Transverse colon (tissue), 4 donors: ENCODE data around the gene TTC1. TPM values are rescaled to one million over a fixed set of nuclear protein-coding genes. Genes with fewer than 3 reads are reported as not detected.
"Not testable (repeated sequence)": the region's sequence is repeated elsewhere in the genome, so short reads cannot be mapped to it uniquely, and the experiment has no call there.

Experiments
- DNase-seq: peaks from one replicate; pipeline ENCODE4 v3.0.0-alpha.2; 2019
- H3K27ac ChIP-seq, 4 donors: fragments of 200-600 bp; sonication (generic); 2 replicates each; pipeline ENCODE4 v1.5.1; 2016 to 2018; ENCODE audit warnings: inconsistent platforms in 4 of 4
- H3K27me3 ChIP-seq: fragments of 200-600 bp; sonication (generic); 2 replicates; pipeline ENCODE4 v1.5.1; 2017; ENCODE audit warnings: inconsistent platforms
- H3K36me3 ChIP-seq, 4 donors: fragments of 200-600 bp; sonication (generic); 2 replicates each; pipeline ENCODE4 v1.5.1; 2017 to 2019; ENCODE audit warnings: inconsistent platforms in 4 of 4
- H3K4me1 ChIP-seq, 4 donors: fragments of 200-600 bp; sonication (generic); 2 replicates each; pipeline ENCODE4 v1.5.1; 2017 to 2020; ENCODE audit warnings: inconsistent platforms in 4 of 4
- H3K4me3 ChIP-seq, 4 donors: fragments of 200-600 bp; sonication (generic); 1 replicate in 1 of 4; 2 replicates in 3 of 4; pipeline versions ENCODE4 v1.5.1 to v1.6.1; 2017 to 2019; ENCODE audit warnings: inconsistent platforms in 4 of 4
- H3K9me3 ChIP-seq, 2 donors: fragments of 200-600 bp; sonication (generic); 2 replicates each; pipeline ENCODE4 v1.5.1; 2017 to 2019; ENCODE audit warnings: inconsistent platforms in 2 of 2
- EP300 ChIP-seq: sonication (generic); formaldehyde crosslinking; IDR thresholded peaks from one replicate; pipeline ENCODE4 v1.6.1; 2017; ENCODE audit warnings: antibody characterized with exemption, low read depth
- POLR2A ChIP-seq: fragments of 450-650 bp; IDR thresholded peaks from one replicate; pipeline ENCODE4 v1.6.1; 2016; ENCODE audit warnings: antibody characterized with exemption, mild to moderate bottlenecking, moderate library complexity
- POLR2AphosphoS5 ChIP-seq, 3 donors: sonication (generic); formaldehyde crosslinking; IDR thresholded peaks; one replicate each; pipeline ENCODE4 v1.6.1; 2016; ENCODE audit warnings: antibody characterized with exemption in 3 of 3
- WGBS, 2 donors: methylation state at CpG; one replicate each; pipeline ENCODE4 v1.1.5; 2018; ENCODE audit warnings: low coverage in 1 of 2; 5-methylcytosine and 5-hydroxymethylcytosine counted together
- in situ Hi-C, 4 donors: fragments of 200-750 bp; cut with MboI; loops; one replicate each; pipeline versions ENCODE4 v1.15.0 to v1.15.1; 2017; ENCODE audit warnings: low sequenced_read_pairs in 3 of 4, low pct_ligation_motif_present in 1 of 4, low pct_unique_long_range_greater_than_20kb in 1 of 4
- intact Hi-C: fragments of 100-400 bp; cut with DNase I; formaldehyde crosslinking; loops from one replicate; pipeline ENCODE4 v1.15.1; 2023; ENCODE audit warnings: low total_unique reads
- total RNA-seq, 4 donors: library from RNA; depleted of rRNA; stranded (reverse); fragments of >200 nt; gene quantifications; one replicate each; pipeline ENCODE4 v1.1.0, GENCODE V29; 2016
- TF ChIP-seq, protein P1 (sequence below), 5 experiments: fragments of 200-600 bp in 3 of 5; fragments of 450-650 bp in 2 of 5; sonication (generic) in 3 of 5; IDR thresholded peaks; 1 replicate in 2 of 5; 2 replicates in 3 of 5; pipeline ENCODE4 v1.5.1; 2016 to 2017; ENCODE audit warnings: antibody characterized with exemption in 5 of 5, inconsistent platforms in 3 of 5, mild to moderate bottlenecking in 2 of 5, moderate library complexity in 1 of 5

Gene TTC1
- total RNA-seq, 4 donors from 2014 or later, result 5.8 to 42.2 (median 24.8) TPM

DNA sequence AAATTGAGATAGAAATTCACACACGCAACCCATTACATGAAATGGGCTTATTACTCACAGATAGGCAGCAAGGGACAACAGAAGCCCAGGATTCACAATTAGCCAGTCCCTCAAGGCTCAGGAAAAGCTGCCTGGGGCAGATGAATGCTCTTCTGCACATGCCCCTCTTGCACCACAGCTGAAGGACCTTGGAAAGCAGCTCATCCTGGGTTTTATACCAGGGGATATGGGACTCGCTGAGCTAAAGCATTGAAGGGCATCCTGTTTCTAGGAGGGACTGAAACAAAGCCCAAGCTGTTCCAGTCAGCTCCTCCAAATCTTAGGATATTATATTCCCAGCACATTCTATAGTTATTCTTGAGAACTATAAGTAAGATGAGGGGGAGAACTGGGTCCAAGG, 15.7 kb upstream of the TTC1 start:
- WGBS, 2 donors, result 100% methylated on average over 1 to 2 of the region's 2 CpGs
- no peak overlapping the region for H3K4me3 ChIP-seq
- no peak for DNase-seq
- no peak overlapping the region for H3K27ac ChIP-seq
- no peaks in the 10 kb centered on the region for H3K4me1 ChIP-seq
- in situ Hi-C loops, result loop anchor here in 3 of 4 donors (25.0 kb wide), 3 partner anchors 456 to 831 kb away; no protein-coding TSS in a partner anchor
- TF ChIP-seq, protein P1, sequence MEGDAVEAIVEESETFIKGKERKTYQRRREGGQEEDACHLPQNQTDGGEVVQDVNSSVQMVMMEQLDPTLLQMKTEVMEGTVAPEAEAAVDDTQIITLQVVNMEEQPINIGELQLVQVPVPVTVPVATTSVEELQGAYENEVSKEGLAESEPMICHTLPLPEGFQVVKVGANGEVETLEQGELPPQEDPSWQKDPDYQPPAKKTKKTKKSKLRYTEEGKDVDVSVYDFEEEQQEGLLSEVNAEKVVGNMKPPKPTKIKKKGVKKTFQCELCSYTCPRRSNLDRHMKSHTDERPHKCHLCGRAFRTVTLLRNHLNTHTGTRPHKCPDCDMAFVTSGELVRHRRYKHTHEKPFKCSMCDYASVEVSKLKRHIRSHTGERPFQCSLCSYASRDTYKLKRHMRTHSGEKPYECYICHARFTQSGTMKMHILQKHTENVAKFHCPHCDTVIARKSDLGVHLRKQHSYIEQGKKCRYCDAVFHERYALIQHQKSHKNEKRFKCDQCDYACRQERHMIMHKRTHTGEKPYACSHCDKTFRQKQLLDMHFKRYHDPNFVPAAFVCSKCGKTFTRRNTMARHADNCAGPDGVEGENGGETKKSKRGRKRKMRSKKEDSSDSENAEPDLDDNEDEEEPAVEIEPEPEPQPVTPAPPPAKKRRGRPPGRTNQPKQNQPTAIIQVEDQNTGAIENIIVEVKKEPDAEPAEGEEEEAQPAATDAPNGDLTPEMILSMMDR (IDR thresholded peaks at IDR 0.05), result no peak
- TF ChIP-seq EP300 (no peak), POLR2A (no peak), POLR2AphosphoS5 (IDR thresholded peaks at IDR 0.05) (no peak)
- H3K36me3 ChIP-seq, result no peaks in the 10 kb centered on the region
- intact Hi-C loops, result loop anchor here (1.0 kb wide), 1 partner anchor 20 kb away; no protein-coding TSS in a partner anchor
- peaks cover 3 to 11% of the 10 kb centered on the region in 2 donors for H3K9me3 ChIP-seq
- H3K27me3 ChIP-seq, result peaks cover 20% of the 10 kb centered on the region

DNA sequence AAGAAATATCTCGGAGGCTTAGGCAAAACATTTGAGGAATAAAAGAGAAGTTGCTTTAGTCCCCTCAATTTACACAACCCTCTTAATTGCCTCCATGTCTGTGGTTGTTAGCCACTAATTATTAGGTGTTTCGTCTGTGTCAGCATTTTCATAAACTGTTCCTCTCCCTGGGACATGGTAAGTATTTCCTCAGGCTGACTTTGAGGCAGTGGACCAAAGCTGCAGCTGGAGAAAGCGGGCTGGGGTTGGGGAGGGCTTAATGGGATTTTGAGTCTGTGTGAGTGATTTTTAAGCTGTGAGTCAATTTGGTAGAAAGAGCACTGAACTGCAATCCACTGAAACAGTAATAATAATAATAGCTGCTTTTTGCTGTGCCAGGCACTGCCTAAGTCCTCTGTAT, 13.0 kb upstream of the TTC1 start:
- Histone ChIP-seq H3K9me3 (peaks cover 3 to 11% of the 10 kb centered on the region in 2 donors), H3K27me3 (peaks cover 4% of the 10 kb centered on the region), H3K36me3 (no peaks in the 10 kb centered on the region), H3K4me1 (no peaks in the 10 kb centered on the region), H3K4me3 (no peak overlapping the region), H3K27ac (no peak overlapping the region)
- no peak for DNase-seq
- TF ChIP-seq POLR2AphosphoS5 (IDR thresholded peaks at IDR 0.05), result no peak
- TF ChIP-seq POLR2A, result no peak
- TF ChIP-seq EP300, result no peak
- TF ChIP-seq, protein P1 (IDR thresholded peaks at IDR 0.05), result no peak
- WGBS, 2 donors, result 83 to 89% methylated on average over 2 to 3 of the region's 3 CpGs
- in situ Hi-C loops, result loop anchor here in 3 of 4 donors (25.0 kb wide), 3 partner anchors 459 to 834 kb away; no protein-coding TSS in a partner anchor
- intact Hi-C loops, result no loop called here

DNA sequence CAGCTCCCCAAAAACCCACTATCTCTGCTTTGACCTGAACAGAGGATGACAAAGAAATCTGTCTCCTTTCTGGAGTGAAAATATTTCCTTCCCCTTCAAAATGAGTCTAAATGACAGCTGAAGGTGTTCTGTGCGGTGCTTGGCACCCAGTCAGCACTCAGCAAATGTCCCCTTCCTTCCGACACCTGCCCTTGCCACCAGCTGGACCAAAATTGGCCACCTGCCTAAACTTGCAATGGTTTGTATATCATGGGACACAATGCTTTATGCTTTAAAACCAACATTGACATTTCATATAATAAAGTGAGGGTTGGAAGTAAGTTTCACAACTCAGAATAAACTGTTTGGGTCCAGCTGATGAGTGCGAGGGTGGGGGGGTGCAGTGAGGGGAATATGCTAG, 7.5 kb upstream of the TTC1 start:
- 29 to 35% methylated on average over 1 to 3 of the region's 3 CpGs for WGBS, 2 donors
- Histone ChIP-seq H3K36me3 (no peaks in the 10 kb centered on the region), H3K27ac (no peak overlapping the region), H3K27me3 (no peaks in the 10 kb centered on the region), H3K4me3 (no peak overlapping the region), H3K4me1 (no peaks in the 10 kb centered on the region), H3K9me3 (no peaks in the 10 kb centered on the region)
- no peak for TF ChIP-seq EP300
- no peak for TF ChIP-seq POLR2AphosphoS5 (IDR thresholded peaks at IDR 0.05)
- TF ChIP-seq, protein P1 (IDR thresholded peaks at IDR 0.05), result no peak
- no peak for TF ChIP-seq POLR2A
- peak; percentile 26 for DNase-seq
- in situ Hi-C loops (loop anchor here in 1 of 4 donors (25.0 kb wide), 1 partner anchor 336 kb away; no protein-coding TSS in a partner anchor), intact Hi-C loops (no loop called here)

DNA sequence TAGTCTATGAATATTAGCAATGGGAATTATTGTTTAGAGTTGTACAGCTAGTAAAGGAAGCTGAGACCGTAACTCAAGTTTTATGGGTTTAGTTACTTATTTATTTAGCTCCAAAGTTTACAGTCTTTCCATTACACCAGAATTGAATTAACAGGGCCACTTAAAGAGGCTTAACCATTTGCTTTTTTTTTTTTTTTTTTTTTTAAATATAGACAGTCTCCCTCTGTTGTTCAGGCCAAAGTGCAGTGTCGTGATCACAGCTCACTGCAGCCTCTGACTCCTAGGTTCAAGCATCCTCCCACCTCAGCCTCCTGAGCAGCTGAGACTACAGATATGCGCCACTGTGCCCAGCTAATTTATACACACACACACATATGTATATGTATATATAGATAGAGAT, 1.4 kb upstream of the TTC1 start:
- intact Hi-C loops (no loop called here), in situ Hi-C loops (loop anchor here in 1 of 4 donors (25.0 kb wide), 1 partner anchor 330 kb away; no protein-coding TSS in a partner anchor)
- Histone ChIP-seq H3K27me3 (no peaks in the 10 kb centered on the region), H3K27ac (peak overlapping the region in 2 of 4 donors; percentile 89 to 92), H3K4me3 (no peak overlapping the region), H3K36me3 (peaks cover 0 to 4% (median 0%) of the 10 kb centered on the region in 4 donors), H3K9me3 (no peaks in the 10 kb centered on the region), H3K4me1 (peaks cover 15 to 43% (median 36%) of the 10 kb centered on the region in 4 donors)
- TF ChIP-seq POLR2A (no peak), EP300 (no peak)
- TF ChIP-seq, protein P1 (IDR thresholded peaks at IDR 0.05), result no peak
- WGBS, 2 donors, result 53 to 59% methylated on average over 1 to 3 of the region's 3 CpGs
- DNase-seq, result no peak

DNA sequence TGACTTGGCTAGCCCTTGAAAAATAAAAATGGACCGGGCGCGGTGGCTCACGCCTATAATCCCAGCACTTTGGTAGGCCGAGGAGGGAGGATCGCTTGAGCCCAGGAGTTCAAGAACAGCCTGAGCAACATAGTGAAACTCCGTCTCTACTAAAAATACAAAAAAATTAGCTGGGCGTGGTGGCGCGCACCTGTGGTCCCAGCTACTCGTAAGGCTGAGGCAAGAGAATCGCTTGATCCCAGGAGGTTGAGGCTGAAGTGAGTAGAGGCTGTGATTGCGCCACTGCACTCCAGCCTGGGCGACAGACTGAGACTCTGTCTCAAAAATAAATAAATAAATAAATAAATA, 436 bp upstream of the TTC1 start:
- peak; percentile 26 for DNase-seq
- in situ Hi-C loops, result loop anchor here in 1 of 4 donors (25.0 kb wide), 1 partner anchor 329 kb away; no protein-coding TSS in a partner anchor
- H3K9me3 ChIP-seq, intact Hi-C loops, H3K27me3 ChIP-seq: not testable (repeated sequence)
- Histone ChIP-seq H3K36me3 (peaks cover 0 to 11% (median 0%) of the 10 kb centered on the region in 4 donors), H3K4me1 (peaks cover 15 to 43% (median 36%) of the 10 kb centered on the region in 4 donors), H3K27ac (peak overlapping the region; percentile 89 to 95 (median 92)), H3K4me3 (peak overlapping the region in 3 of 4 donors; percentile 75 to 89 (median 83))
- 59% methylated on average over 12 to 14 of the region's 14 CpGs for WGBS, 2 donors
